NCI-H524 (cell line): ENCODE results near the gene FRMD1.

Experiments
- DNase-seq, 2 experiments: peaks; one replicate each; lab custom pipeline; 2025; lab: John Stamatoyannopoulos, UW

Gene FRMD1

DNA sequence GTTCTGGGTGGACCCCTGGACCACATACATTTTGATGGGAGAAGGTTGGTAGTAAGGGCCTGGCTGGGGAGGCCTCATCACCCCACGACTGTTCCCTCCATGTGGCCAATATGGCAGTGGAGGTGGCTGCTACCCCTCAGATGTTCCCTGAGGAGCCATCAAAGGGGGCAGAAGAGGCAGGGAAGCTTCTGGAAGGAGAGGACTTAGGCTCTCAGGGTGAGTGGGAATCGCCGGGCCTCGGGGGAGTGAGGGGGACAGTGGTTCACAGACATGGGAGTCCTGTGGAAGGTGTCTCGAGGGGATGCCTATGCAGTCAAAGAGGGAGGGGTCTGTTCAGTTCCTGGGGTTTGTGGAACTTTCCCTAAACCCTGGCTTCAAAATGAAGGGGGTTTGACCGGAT is 32.9 kb upstream of the FRMD1 start:
- DNase-seq = no peak

- no peak for DNase-seq
These were observed 31.4 kb upstream of the FRMD1 start for GRCh38 chr6:168110437-168110836.

DNA sequence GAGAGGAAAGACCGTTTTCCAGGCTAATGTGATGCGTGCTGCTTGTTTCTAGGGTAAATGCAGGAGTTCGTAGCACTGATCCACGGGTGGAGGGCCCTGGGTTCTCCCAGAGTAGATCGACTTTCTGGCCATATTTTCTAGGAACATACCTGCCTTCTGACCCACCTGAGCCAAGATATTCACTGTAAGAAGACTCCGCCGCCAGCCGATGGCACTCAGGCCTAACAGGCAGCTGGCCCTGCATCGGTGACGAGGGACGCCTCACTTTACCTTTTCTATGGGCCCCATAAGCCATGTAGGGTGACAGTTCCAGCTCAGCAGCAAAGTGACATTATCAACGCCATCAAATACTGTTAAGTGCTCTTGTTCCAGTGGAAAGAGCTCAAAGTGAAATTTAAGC is 30.2 kb upstream of the FRMD1 start:
- no peak for DNase-seq

DNA sequence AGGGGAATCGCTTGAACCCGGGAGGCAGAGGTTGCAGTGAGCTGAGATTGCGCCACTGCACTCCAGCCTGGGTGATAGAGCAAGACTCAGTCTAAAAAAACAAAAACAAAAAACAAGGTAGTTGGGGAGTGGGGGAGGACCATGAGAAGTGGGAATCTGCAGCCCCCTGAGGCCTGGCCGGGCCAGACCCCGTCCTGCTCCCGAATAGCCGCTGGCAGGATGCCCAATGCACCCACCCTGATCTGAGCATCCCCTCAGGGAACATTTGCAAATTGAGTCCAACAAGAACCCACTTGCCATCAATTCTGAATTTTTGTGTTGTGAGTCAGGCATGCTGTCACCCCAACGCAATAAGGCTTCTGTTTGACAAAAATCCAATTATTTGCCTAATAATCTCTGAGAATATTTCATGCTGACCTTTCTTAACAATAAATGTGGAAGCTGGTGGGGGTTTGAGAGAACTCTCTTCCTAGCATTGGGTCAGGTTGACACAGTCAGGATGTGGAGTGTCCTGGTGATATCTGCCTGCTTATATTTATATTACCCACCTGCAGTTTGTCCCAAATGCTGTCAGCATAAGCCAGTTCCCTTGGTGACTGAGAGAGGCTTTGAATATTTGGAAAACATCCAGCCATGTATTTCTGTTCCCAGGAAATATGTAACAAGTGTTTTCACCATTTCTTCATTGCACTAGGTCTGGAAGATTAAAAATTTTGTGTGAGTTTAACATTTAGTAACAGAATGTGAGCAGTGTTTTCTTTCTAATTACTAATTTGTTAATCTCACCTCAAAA is 28.4 kb upstream of the FRMD1 start:
- DNase-seq = no peak

GRCh38 chr6:168106633-168107005 is 27.6 kb upstream of the FRMD1 start:
- DNase-seq = no peak

DNA sequence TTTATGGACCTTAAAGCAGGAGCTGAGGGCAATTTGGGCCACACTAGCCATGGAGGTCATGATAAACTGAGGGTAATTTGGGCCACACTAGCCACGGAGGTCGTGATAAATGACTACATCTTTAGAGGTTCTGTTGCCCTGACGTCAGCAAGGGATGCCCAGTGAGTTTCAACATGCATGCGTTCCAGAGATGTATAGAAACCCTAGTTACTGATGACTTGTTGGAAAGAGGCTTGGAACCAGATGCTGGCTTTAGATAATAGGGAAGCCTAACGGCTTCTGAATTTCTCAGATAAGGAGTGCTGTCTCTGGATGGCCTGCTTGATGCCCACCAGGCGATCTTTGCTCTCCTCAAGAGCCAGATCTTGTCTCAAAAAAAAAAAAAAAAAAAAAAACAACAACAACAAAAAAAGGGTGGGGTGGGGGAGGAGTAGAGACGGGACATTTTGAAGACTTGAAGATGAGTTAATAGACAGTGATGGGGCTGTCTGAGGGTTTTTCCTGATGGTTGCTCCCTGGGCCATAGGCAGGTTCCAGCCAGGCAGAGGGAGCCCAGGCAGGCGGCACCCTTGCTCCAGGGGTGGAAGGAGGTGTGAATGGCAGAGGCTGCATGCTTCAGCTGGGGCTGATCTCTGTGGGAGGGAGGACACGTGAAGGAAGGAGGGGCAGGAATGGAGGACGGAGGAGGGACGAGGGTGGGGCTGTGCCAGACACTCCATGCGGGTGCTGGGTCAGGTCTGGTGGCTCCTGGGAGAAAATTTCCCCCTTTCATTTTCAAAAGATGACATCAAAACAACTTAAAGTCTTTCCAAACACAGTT is 27.0 kb upstream of the FRMD1 start:
- DNase-seq = no peak

- DNase-seq = no peak
These were observed 25.6 kb upstream of the FRMD1 start for GRCh38 chr6:168104636-168105035.

DNA sequence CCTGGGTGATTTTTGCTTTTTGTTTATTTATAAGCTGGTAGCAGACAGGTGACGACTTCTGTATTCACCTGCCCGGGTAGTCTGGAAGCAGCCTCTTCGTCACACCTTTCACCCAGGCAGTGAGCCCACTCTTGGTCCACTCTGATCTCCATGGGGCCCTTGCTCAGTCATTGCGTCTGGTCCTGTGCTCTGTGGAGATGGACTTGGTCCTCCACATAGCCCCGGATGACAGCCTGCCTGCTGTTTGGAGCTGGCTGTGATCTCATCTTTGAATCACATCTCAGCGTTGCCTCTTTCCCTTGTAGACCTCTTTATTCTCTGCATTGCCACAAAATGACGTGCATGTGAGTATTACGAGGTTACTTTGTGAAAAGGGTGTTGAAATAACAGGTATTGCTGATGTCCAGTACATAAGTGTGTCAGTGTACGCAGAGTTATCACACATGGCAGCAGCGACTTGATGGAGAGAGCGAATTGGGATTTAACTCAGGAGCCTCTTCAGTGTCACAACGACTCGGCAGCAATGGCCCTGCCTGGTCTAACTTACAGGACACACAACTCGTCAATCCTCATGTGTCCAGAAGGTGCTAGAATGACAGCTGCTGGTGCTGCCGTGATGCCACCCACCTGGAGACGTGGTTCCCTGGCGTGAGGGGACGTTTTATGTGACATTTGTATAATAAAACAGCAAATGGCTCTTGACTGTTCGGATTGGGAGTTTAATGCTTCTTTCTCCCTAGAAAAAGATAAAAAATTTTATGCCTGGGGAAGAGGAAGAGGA is 24.2 kb upstream of the FRMD1 start:
- no peak for DNase-seq

DNA sequence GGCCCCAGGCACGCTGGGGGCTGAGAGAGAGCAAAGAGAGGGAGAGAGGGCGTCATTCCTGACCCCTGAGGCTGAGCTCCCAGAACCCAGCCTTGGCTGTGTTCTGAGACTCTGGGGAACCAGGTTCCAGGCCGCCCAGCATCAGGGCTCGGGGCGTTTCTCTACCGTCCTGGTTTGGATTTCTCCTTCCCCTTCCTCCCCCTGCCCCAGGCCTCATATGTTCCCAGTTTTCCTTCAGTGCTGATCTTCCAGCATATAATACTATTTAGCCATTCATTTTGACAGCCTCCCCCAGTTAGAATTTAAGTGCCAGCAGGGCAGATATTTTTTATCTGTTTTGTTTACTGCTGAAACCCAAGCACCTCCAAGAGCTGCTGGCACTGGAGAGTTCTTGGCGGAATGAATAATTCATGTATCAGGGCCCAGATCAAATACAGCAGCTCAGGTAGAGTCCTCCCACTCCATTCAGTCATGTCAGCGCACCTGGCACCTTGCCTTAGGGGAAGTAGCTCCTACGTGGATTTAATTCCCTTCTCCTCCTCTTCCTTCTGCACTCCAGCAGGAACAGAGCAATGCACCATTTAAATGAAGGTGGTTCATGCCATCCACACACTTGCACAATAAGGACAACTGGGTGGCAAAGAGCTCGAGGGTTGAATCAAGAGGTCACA is 23.4 kb upstream of the FRMD1 start:
- no peak for DNase-seq

GRCh38 chr6:168101590-168102314 is 22.7 kb upstream of the FRMD1 start:
- DNase-seq = no peak

DNA sequence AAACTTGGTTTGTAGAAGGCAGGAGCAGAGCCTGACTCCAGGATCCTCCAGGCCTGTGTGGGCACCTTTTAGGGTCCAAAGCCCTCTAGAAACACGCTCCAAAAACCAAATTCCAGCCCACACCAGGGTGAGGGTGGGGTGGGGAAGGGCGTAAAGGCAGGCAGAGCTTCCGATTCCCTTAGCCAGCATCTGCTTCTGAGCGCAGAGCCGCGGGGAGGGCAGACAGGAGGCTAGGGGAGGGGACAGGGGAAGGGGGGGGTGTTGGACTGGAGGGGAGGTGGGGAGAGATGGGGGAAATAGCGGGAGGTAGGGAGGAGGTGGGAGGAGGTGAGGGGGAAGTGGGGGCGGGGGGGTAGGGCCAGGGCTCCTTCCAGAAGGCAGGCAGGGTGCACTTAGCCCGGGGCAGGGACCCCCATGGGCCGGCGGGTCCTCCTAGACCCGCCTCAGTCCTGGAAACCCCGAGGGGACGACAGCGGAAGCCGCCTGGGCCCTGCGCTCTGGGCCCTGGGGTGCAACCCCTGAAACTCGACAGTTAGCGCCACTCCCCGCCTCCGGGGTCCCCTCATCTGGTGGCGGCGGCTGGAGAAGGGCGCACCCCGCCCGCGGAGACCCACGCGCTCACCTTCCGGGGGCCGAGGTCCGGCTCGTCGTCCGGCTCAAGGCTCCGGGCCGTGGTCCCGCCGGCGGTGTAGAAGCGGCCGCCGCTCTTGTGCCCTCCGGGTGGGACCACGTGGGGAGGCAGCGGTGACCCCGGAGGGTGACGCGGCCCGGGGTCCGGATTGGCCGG is 22.0 kb upstream of the FRMD1 start:
- DNase-seq = peak; percentile 15 to 16

DNA sequence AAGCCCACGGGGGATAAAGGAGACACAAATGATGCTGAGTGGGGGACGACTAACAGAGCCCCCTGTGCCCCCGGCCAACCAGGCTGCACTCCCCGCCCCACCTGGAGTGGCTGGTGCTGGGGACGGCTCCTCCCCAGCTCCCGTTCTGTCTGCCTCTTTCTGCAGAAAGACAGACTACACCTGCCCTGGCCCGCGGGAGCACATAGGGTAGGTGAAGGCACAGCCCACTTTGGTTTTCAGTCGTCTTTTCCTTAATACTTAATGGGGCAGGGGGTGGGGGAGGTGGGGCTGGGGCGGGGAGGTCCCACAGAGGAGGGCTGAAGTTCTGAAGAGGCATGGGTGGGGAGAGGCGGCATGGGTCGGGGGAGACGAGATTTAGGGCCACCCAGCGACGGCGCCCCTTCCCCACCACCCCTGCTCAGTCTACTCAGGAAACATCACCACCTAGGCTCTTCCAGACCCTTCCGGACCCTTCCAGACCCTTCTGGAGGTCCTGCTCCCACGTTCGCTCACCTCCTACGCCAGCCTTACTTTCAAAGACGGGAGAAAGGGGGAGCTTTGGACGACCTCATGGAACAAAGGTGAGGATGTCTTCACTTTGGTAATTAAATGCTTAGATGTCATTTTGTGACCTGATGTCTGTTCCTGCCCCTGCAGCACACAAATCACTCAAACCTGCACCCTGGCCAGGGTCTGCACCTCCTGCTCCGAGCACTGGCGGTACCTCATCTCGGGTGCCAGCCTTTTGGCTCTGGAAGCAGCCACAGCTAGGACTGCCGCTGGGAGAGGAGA is 21.2 kb upstream of the FRMD1 start:
- DNase-seq = no peak

DNA sequence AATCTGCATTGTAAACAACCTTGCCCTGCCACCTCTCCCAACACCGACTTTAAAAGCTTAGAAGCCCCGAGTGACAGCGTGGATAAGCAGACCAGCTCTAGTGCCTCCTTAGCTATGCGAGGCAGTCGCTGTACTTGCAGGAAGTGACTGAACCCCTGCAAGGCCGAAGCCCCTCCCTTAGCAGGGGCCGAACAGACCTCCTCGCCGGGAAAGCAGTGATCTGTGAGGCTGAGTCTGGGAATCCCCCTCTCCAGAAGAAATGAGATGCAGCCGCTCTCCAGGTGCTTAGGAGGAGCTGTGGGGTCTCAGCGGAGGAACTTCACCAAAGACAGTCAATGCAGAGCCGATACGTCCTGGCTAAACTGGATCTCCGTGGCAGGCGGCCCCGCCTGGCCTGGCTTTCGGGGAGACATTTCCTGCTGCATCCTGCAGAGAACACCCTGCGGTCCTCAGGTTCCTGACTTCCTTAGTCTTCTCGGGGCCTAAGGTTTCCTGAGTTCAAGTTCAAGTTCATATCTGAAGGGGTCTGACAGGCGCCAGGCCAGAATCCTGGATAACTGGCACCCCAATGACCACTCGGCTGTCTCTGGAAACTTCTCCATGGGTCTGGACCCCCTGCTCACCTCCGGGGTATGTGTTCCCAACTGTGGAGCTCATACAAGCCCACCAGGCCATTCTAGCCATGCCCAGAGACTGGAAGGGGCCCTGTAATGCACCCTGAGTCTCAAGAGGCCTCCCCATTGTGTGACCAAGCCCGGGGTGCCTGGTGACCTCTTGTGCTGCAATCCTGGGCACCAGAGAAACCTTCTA is 20.4 kb upstream of the FRMD1 start:
- no peak for DNase-seq

GRCh38 chr6:168098431-168098861 is 19.4 kb upstream of the FRMD1 start:
- DNase-seq = no peak

DNA sequence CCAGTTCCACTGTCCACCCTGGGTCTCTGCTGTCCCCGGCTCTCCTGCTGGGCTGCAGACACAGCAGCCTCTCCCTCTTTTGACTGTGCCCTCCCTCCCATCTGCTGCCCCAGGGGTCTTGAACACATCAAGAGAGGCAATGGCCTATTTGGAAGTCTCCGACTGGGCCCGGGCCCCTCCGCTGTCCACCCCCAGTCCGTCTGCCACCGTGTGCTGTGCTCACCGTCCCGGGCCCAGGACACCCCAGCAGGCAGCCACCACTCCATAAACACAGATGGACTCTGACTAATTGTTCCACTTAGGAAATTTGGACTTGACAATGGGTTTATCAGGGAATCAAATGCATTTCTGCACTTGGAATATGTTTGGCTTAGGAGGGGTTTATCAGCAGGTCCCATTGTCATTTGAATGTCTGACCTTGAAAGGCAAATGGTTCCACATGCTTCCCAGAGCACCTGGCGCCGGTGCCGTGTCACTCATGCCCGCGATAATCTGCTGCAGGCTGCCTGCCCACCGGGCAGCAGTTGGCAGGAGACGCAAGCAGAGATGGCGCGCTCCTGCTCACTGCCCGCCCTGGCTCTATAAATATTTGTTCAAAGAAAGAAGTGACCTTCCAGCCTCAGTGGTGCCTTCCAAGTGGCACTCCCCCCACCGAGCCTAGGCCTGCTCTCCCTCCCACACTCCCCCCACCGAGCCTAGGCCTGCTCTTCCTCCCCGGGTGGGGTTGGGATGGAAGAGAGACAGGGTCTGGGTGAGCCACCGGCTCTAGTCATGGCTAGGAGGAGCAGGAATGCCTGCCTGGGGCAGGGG is 18.8 kb upstream of the FRMD1 start:
- no peak for DNase-seq

GRCh38 chr6:168097221-168097620 is 18.2 kb upstream of the FRMD1 start:
- no peak for DNase-seq

- DNase-seq = no peak
These were observed 17.3 kb upstream of the FRMD1 start for GRCh38 chr6:168096271-168096764.
